GM12872 (cell line): Measurements from ENCODE around the gene BEST3.
A peak's percentile ranks its signal among the peaks of the same experiment; 100 is the strongest.

Experiments used
- CTCF ChIP-seq: IDR thresholded peaks from 3 replicates; pipeline ENCODE4 v1.5.1; 2011; ENCODE audit warnings: low read depth, mild to moderate bottlenecking, low read length, moderate library complexity; ENCODE audit not compliant: insufficient read depth

The BEST3 gene

GRCh38 chr12:69698769-69699540 is at the start of gene BEST3:
TSS of gene BEST3 (minus strand) at chr12:69699303. CDS start at chr12:69697798, 1,505 bp downstream.
- TF ChIP-seq CTCF: no peak

DNA sequence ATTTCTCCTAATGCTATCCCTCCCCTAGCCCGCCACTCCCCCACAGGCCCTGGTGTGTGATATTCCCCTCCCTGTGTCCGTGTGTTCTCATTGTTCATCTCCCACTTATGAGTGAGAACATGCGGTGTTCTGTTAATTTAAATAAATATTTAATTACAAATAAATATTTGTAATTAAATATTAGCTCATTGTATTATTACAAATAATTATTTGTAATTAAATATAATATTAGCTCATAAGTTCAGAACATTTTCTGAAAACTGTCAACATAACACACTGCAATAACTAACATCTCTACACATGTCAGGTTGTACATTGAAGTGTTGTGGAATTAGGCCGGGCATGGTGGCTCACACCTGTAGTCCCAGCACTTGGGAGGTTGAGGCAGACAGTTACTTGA is 45.0 kb upstream of the BEST3 start:
- no peak for TF ChIP-seq CTCF

DNA sequence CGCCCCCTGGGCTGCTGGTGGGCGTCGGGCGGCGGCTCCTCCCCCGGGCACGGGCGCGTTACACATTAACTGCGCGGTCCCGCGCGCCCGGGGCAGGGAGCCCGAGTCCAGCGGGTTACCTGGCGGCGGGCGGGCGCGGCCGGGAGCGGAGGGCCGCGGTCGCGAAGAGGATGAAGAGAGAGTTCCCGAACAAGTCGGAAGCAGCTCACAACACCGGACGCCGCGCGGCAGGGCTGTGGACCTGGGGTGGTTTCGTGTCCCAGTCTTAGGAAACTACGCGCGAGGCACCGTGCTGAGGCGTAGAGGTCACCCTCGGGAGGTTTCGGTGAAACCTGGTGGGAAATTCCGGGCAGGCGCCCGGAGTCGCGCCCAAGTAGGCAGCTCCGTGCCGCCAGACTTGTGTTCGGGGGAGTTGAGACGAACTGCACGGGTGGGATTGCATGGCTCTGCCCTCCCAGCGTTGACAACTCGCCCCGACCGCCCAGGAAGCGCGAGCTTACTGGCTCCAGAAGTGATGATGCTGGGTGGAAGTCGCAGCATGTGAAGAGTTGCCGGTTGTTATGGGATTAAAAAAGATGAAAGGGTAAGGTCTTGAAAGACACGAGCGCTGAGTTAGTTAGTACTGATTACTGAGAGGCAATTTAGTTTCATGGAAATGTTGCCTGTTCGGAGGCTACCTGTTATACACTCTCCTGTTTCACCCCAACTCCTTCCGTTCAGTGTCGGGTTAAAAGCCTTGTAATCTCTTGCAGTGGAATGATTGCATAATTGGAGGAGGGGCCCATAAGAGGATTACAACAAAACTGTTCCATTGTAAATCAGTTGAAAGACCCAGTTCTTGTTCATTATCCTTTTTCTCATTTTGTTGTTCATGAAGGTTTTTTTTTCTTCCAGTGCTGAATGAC is 40.4 kb upstream of the BEST3 start:
- TF ChIP-seq CTCF: no peak

DNA sequence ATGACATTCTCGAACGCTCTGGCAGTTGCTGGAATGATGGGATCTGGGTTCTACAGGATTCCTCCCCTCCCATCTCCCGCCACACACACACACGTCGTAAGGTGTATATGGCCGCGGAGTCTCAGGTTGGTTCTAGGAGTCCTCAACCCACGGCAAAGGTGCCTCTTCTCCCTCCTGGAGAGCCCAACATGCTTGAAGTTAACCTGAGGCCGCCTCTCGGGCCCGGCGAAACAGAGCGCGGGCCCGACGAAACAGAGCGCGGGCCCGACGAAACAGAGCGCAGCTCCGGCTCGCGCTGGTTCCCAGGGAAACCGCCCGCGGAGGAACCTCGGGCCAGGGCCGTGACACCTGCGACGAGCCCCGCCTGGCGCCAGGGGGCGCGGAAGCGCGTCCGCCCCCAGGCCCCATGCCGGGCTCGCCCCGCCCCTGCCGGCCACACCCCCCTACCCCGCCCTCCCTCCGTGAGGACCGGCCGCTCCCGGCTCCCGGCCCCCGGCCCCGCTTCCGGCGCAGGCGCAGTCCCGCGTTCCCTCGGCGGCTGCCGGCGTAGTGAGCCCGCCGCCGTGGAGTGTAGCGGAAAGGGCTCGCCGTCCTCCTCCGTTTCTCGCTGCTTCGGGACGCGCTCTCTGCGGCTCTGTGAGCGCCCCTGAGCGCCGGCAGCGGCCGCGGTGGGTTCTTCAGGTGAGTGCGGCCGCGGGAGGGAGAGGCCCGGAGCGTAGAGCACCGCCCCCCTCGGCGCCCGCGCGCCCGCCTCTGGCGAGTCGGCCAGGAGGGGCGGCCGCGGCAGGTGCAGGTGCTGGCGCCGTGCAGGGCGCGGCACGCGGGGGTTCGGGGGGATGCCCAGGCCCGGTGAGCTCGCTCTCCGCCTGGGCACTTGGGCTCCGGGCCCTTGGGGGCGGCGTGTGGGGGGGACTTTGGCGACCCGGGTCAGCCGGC is 39.5 kb upstream of the BEST3 start, which contains the start of gene RAB3IP:
Gene RAB3IP, plus strand, starts transcription at position 510 of the 936 bp plus-strand sequence. CDS start 16,549 bp downstream, outside the sequence.
- TF ChIP-seq CTCF: peak; percentile 71

GRCh38 chr12:69733638-69734037 is 34.5 kb upstream of the BEST3 start:
- TF ChIP-seq CTCF: no peak

DNA sequence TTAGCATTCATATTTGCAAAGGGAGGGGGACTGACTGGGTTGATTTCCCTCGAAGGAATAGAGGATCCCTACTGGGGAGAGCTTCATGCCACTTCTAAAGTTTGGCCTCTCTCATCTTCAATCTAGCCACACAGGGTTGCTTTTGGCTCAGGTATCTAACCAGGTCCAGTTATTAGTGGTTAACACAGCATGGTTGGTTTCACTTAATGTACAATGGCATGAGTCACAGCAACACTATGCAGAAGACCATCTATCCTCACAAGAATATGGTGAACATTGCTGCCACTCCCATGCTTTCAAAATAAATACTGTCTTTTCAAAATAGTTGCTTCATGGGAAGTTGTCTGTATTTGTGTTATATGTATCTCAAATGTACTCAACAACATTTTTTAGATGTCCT is 33.0 kb upstream of the BEST3 start:
- TF ChIP-seq CTCF: no peak
